HG02973 (cell line): ENCODE data around the gene STAG1.
"Not testable (repeated sequence)": the region's sequence is repeated elsewhere in the genome, so short reads cannot be mapped to it uniquely, and the experiment has no call there.

Source experiments
- ATAC-seq: cut with Tn5 transposase; IDR thresholded peaks from one replicate; pipeline ENCODE4 v1.9.1; 2021; ENCODE audit warnings: moderate library complexity; ENCODE audit not compliant: unreplicated experiment

The STAG1 gene

DNA sequence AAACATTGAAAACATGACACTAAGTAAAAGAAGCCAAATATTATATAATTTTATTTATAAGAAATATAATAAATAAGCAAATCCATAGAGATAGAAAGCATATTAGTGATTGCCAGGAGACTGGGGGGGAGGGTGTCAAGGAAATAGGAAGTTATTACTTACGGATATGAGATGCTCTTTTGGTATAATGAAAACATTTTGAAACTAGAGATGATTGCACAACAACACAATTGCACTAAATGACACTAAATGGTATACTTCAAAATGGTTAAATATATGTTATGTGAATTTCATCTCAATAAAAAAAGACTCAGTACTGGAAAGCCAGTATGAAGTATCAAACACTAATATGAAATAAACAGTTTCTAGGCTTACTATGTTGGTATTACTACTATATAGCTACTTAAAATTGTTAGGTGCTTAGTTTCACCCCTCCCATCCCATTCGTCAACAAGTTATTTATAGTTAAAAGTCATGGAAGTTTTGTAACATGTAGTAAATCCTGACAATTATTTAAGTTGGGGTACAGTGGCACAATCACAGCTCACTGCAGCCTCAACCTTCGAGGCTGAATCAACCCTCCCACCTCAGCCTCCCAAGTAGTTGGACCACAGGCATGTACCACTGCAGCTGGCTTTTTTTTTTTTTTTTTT lies 43.7 kb downstream of the STAG1 start:
- ATAC-seq: no peak

DNA sequence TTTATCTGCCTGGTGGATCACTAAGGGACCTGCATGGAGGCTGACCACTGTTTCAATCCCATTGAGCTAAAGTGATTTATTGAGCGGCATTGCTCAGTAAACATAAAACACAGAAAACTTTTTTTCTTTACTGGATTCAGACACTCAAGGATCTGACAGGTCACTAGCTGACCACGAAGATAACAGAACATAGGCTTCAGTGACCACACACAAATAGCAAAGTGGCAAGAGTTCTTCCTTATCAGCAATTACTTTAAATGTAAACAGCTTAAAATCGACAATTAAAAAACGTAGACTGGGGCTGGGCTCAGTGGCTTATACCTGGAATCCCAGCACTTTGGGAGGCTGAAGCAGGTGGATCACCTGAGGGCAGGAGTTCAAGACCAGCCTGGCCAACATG lies 48.7 kb downstream of the STAG1 start:
- ATAC-seq: no peak

DNA sequence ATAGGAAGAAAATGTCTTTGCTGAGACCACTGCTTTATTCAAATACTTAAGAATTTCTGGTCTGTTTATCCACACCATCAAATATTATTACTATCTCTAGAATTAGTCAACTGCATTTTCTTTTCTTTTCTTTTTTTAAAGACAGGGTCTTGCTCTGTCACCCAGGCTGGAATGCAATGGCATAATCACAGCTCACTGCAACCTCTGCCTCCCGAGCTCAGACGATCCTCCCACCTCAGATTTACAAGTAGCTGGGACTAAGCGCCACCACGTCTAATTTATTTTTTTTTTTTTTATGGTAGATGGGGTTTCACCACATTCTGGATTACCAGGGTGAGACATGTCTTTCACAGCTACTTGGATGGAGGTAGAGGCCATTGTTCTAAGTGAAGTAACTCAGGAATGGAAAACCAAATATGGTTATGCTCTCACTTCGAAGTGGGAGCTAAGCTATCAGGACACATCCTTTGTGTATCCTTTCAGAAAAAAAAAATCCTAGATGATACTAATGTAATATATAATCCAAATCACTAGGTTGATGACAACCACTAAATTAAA lies 52.8 kb downstream of the STAG1 start:
- ATAC-seq: no peak

DNA sequence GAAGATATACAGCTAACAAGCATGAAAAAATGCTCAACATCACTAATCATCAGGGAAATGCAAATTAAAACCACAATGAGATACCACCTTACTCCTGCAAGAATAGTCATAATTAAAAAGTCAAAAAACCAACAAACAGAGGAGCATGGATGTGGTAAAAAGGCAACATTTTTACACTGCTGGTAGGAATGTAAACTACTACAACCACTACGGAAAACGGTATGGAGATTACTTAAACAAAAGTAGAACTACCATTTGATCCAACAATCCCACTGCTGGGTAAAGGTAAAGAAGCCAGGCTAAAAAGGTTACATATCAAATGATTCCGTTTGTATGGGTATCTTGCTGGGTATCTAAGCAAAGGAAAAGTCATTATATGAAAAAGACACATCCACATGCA lies 53.8 kb downstream of the STAG1 start:
- ATAC-seq: no peak

DNA sequence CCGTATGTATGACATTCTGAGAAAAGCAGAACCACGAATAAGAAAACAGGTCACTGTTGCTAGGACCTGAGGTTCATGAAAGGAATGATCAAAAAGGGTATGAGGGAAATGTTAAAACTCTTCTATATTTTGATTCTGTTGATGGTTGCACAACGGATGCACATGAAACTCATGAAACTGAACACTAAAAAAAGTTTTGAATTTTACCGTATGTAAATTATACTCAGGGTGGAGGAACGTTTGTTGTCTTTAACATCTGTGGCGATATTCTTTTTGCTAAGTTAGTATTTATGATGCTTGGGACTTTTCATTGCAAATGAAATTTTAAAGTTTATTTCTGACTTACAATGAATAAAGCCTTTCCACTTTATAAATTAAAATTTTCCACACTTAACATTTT lies 55.4 kb downstream of the STAG1 start:
- no peak for ATAC-seq

DNA sequence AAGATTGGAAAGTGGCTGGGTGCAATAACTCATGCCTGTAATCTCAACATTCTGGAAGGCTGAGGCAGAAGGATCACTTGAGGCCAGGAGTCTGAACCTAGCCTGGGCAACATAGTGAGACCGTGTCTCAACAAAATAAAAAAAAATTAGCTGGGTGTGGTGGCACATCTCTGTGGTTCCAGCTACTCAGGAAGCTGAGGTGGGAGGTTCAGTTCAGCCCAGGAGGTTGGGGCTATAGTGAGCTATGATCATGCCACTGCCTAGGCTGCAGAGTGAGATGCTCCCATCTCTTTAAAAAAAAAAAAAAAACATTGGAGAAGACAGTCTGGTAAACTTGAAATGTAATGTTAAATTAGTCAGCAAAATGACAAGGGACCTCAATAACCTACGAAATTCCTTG lies 57.9 kb downstream of the STAG1 start:
- ATAC-seq: no peak

DNA sequence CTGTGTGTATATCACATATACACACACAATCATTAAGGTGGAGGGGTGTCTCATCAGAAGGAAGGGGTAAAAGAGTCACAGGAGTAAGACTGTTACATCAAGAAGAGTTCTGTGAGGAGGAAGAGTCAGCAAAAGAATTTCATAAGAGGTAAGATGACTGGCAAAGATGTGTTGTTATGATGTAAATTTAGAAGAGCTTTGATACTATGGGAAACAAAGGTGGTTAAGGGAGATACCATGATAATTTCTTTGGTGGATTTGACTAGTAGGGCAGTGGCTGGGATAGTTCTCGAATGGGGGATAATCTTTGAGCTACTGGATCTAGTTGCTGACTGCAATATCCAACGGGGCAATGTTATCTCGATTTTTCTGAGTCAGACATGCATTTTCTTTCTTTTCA lies 61.6 kb downstream of the STAG1 start:
- no peak for ATAC-seq

DNA sequence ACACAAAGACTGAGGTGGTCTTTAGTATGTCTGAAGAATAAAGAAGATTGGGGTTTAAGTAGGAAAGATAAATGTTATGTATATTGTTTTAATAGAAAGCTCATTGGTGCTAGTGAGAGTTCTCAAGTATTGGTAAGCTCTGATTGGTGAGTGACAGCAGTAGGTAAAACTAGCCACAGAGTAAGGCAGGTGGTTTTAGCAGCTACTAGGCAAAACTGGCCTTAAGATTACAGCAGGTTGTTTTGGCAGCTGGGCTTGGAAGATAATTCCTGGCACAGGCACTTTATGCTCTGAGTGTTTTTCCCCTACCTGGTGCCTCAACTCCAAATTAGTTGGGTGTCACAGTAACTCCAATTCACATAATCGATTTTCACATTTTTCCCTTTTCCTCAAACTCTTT lies 66.3 kb downstream of the STAG1 start:
- no peak for ATAC-seq

DNA sequence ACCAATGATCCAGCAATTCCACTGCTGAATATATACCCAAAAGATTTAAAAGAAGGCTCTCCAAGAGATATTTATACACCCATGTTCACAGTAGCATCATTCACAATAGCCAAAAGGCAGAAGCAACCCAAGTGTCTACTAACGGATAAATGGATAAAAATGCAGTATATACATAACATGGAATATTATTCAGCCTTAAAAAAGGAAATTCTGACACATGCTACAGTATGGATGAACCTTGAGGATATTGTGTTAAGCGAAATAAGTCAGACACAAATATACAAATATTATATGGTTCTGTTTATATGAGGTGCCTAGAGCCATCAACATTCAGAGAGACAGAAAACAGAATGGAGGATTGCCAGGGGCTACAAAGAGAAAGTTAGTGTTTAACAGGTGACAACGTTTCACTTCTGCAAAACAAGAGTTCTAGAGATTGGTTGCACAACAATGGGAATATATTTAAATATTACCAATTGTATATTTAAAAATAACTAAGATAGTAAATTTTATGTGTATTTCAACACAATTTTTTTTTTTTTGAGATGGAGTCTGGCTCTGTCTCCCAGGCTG lies 69.4 kb downstream of the STAG1 start:
- ATAC-seq: no peak

DNA sequence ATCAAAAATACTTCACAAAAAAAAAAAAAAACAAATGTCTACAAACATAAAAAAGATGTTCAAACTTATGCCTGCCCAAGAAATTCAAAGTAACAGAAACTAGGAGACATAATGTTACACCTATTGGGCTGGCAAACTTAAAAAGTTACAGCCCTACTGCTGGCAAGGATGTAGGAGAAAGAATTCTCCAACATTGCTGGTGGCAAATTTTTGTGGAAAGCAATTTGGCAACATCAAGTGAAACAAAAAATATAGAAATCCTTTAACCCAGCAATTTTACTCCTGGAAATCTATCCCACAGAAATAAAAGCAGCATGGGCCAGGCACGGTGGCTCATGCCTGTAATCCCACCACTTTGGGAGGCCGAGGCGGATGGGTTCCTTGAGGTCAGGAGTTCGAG lies 73.2 kb downstream of the STAG1 start:
- no peak for ATAC-seq

DNA sequence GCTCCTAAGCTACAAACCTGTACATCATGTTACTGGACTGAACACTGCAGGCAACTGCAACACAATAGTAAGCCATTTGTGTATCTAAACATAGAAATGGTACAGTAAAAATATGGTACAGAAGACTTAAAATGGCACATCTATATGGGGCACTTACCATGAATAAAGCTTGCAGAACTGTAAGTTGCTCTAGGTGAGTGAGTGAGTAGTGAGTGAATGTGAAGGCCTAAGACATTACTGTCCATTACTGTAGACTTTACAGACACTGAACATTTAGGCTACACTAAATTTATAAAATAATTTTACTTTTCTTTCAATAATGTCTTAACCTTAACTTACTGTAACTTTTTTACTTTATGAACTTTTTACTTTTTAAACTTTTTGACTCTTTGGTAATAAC lies 76.2 kb downstream of the STAG1 start:
- ATAC-seq: no peak

DNA sequence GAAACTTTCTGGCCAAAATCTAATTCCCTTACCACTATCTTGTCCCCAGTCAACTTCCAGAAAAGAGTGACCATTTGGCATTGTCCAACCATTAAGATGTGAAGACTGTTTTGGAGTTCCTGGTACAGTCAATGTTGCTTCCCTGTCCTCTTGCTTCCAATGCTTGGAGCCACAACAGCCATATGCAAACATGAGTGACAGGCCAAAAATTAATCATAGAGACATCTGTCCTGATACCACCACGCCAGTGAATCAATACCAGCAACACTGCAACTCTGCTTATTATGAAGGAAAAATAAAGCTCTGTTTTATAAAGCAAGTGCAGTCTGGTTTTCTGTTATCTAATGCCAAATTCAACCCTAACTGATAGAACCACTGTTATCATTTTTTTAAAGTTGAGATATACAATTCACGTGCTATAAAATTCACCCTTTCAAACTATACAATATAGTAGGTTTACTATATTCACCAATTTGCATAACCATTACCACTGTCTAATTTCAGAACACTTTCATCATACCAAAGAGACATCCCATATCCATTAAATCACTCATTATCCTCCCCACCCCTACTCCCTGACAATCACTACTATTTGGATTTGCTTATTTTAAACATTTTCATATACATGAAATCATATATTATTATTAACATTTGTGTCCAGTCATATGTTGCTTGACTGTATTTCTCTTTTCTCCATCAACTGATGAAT lies 76.9 kb downstream of the STAG1 start:
- ATAC-seq: no peak

DNA sequence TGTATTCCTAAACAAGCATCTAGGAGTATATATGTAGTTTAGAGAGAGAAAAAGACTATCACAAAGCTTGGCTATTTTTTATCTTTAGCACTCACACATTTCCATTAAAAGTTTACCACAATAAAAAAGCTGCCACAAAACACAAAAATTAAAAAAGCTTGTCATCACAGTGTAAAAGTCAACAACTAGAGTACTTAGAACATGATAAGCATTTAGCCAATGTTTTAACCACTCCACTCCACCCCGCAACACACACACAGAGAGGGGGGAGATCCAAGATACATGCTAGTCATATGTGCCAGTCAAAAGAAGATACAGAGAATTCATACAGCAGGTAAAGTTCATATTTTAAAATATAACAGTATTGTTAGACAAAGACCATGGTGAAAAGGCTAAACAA lies 79.7 kb downstream of the STAG1 start:
- no peak for ATAC-seq

DNA sequence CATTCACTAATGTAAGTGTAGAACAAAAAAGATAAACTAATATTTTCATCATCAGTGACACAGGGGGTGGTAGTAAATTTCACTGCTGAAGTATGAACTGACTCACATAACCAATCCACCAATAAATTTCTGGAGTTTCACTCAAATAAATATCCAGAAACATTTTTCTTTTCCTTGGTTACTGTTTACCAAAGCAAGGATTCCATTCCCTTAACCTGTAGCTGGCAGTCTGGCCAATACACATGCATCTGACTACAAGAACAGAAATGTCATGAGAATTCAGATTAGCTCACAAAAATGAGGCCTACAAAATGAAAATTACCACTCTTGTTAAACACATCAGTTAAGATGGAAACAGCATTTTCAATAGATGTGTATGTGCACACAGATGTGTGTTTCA lies 80.3 kb downstream of the STAG1 start:
- ATAC-seq: no peak

DNA sequence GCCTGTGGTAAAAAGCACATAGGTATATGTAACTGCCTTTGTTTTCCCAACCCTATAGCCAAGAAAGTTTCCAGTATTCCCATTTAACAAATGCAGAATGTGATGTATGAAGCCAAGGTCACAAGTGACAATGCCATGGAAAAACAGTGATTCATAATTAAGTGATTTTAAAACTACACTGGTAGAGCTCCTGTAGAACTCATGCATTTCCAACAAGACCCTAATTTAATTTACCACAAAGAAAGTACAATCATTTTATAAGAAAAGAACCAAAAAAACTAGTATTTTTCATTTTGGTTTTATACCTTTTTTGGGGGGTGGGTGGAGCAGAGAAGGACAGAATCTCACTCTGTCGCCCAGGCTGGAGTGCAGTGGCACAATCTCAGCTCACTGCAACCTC lies 82.0 kb downstream of the STAG1 start:
- no peak for ATAC-seq

DNA sequence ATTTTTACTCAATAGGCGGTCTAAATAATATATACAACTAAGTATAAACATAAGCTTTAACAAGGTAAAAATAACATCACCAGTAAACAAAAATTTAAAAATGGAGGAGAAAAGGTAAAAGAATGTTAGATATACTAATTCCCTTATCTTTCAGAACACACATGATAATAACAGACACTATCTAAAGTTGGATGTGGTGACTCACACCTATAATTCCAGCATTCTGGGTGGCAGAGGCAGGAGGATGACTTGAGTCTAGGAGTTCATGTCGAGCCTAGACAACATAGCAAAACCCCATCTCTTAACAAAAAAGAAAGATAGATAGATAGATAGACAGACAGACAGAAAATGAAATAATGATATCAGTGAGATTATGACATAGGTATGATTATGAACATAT lies 85.1 kb downstream of the STAG1 start:
- no peak for ATAC-seq

DNA sequence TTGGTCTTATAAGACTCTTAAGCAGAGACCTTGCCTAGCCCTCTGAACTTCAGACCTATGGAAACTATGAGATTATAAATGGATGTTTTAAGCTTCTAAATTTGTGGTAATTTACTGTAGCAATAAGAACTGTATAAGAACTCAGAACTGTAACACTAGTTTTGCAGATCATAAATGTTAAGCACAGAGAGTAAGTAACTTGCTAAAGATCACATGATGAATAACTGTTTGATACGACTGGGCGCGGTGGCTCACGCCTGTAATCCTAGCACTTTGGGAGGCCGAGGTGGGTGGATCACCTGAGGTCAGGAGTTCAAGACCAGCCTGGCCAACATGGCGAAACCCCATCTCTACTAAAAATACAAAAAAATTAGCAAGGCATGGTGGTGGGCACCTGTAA lies 85.9 kb downstream of the STAG1 start:
- ATAC-seq: not testable (repeated sequence)

DNA sequence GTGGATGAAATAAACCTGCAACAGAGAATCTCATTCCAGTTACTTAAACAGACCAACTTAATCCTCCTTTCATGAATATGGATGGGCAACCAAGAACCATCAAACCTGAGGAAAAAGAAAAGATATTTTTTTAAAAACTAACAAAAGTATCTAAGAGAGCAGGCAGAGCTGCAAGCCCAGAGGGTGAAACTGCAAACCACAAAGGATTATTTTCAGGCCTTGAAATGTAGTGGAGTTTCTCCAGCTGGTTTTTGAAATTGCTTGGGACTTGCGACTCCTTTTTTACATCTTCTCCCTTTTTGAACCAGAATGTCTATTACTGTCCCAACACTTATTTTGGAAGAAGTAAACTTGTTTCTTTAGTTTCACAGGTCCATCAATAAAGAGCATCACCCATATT lies 87.4 kb downstream of the STAG1 start:
- ATAC-seq: no peak

DNA sequence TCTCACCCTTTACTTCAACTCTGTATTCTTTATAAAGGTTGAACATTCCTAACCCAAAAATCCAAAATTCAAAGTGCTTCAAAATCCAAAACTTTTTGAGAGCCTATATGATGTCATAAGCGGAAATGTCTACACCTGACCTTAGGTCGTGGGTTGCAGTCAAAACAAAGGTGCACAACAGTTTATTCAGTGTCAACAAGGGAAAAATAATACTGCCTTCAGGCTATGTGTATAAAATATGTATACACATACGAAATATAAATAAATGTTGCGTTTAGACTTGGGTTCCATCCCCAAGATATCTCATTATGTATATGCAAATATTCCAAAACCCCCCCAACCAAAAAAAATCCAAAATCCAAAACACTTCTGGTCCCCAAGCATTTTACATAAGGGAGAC lies 90.9 kb downstream of the STAG1 start:
- ATAC-seq: no peak

DNA sequence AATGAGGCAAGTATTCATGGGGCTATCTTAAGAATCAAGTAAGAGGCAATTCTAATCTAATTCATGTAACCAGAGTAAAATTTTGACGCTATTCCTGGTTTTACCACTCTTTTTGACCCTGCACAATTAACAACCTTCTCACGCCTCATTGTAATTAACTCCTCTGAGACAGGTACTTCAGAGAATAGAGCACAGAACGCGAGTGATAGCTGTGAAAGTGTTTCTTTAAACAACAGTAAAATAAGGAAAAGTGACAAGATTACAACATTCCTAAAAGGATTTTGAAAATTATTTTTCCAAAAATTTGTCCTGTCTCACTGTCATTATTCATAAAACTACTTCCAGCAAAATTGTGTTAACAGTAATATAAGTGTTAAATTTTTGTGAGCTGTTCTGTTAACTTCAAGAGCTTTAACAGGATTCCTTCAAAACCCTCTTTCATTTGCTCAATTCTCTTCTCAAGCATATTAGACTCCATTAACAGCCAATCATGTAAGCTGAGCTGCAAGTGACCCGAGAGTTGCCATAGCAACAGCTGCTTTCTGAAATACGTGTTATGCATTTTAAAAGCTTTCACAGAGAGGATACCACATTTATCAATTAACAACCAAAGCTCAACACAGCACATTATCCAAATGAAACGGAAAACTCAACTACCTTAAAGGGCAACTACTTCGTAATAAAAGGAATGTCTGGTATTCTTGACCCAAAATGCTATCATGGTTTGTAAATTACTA lies 93.1 kb downstream of the STAG1 start:
- no peak for ATAC-seq

DNA sequence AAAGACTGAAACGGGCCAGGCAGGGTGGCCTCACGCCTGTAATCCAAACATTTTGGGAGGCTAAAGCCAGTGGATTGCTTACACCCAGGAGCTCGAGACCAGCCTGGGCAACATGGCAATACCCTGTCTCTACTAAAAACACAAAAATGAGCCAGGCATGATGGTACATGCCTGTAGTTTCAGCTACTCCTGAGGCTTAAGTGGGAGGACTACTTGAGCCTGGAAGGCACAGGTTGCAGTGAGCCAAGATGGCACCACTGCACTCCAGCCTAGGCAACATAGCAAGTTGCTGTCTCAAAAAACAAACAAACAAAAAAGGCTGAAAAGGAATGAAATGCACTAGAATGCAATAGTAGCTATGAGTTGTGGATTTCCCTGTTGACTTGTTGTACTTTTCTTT lies 94.7 kb downstream of the STAG1 start:
- no peak for ATAC-seq

DNA sequence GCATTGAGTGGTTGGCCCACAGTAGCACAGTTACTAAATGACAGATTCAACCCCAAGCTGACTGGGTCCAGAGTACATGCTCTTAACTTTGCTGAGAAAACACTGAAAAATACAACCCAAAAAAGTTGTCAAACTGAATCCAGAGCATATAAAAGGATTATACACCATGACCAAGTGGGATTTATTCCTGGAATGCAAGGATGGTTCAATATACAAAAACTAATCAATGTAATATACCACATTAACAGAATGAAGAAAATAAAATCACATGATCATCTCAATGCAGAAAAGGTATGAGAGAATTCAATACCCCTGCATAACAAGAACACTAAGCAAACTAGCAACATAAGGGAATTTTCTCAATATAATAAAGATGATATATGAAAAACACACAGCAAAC lies 98.5 kb downstream of the STAG1 start:
- no peak for ATAC-seq
